RKO (cell line): ENCODE measurements around the gene SHOX.

Experiments used
- DNase-seq: peaks from one replicate; pipeline ENCODE4 v3.0.0-alpha.2; 2016; ENCODE audit warnings: low spot score

The SHOX gene

DNA sequence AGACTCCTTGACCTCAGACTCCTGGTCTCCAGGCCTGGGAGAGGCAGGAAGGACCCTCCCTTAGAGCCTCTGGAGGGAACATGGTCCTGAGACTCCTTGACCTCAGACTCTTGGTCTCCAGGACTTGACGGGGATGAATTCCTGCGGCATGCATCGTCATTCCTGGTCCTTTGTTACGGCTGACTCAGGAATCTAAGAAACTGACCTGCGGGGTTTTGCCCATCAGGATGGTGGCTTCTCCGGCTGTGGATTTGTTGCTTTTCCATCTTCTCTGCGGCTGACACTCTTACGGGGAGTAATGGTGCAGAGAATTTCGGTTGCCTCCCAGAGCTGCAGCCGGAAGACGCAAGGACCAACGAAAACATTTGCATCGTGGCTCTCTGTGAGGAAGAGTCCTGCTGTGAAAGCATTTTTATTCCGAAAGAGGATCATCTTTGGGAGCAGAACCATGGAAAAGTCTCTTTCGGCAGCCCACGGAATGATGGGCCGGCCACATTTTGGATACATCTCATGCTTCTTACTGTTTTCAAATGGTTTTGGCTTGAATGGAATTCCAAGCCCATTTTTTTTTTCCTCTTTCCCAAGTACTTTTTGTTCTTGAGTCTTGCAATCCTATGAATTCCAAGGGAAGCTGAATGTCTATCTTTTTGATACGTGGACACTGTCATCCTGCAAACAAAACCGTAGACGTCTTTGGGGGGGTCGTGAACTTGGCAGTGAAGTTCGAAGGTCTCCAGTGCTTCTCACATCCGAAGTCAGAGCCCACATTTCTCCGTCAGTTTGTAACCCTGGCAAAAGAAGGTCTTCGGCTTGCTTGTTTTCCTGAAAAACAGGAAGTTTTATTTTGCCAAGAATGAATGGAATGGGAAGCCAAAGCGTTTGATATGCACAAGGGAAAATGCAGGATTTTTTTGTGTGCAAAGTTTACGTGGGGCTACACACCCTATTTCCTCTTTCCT is 36.5 kb downstream of the SHOX start:
- no peak for DNase-seq

DNA sequence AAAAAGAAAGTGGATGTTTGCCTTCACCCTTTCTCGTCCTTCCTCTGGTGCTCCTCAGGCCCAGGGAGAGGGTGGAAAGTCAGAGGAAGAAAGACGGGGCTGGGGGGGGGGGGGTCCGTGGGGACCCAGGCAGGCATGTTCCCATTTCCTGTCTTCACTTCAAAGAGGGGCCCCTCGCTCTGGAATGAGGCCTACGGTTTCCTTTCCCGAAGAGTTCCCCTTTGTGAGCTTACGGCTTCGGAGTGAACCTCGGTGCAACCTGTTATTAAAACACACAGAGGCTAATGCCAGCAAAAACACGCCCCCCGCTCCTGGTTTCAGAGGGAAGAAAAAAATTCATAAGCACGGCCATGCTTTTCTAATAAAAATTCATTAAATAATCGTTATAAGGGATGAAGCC is 40.1 kb downstream of the SHOX start:
- DNase-seq: no peak

DNA sequence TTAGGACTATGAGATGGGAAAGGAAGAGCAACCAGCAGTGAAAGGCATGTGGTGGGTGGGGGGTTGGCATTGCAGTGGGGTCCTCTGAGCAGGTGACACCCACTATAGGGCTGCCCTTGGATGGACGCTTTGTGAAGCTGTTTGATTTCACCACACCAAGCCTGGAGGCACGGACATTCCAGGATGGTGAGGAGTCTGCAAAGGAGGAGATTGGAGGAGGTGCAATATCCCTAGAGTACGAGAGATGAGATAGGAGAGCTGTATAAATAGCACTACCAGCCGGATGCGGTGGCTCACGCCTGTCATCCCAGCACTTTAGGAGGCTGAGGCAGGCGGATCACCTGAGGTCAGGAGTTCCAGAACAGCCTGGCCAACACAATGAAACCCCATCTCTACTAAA is 42.3 kb downstream of the SHOX start:
- DNase-seq: no peak

DNA sequence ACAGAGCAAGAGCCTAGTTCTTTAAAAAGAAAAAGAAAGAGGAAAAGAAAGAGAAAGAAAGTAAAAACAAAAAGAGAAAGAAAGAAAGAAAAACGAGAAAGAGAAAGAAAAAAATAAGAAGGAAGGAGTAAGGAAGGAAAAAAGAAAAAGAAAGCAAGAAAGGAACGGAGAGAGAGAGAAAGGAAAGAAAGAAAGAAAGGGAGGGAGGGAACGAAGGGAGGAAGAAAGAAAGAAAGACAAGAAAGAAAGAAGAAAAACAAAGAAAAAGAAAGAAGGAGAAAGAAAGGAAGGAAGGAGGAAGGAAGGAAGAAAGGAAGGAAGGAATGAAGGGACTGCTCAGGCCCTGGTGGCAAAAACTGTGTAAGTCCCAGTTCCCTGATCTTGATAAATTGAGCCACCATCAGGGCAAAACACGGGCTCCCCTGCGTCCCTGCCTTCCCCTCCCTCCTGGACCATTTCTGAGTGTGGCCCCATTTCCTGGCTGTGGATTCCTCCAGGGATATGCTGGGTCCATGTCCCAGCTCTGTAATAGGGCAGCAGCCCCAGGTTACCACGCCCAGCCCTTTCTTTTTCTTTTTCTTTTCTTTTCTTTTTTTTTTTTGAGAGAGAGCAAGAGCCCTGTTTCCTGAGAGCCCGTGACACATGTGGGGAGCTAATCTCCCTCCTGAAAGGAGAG is 44.8 kb downstream of the SHOX start:
- no peak for DNase-seq

DNA sequence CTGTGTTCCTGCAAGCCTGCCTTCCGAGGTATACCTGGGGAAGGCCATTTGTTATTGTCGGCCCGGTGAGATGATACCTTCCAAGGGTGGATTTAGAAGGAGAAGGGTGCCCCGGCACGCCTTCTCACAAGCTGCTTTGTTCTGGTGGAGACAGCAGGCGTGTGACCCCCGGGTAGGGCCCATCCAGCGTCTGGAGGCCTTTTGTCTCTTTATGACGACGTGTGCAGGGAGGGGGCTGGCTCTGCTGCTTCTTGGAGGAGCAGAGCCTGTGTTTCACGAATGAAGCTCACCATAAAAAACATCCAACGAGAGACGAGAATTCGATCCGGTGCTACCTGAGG is 45.3 kb downstream of the SHOX start:
- no peak for DNase-seq

DNA sequence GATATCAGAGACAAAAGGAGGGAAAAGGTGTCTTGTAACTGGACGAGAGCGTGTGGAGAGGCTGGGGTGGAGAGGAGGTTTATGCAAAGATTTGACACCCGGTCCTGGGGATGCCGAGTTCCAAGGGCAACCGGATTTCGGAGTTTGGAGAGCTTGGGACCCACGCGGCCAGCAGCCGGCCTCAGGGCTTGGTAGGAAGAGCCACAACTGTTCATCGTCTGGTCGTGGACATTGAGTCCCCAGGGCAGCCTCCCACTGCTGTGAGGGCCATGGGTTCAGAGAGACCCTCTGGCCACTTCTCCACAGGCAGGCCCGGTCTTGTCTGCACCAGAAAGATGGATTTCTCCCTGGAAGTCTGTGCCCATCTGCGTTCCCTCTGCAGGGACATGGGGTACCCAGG is 46.8 kb downstream of the SHOX start:
- no peak for DNase-seq

DNA sequence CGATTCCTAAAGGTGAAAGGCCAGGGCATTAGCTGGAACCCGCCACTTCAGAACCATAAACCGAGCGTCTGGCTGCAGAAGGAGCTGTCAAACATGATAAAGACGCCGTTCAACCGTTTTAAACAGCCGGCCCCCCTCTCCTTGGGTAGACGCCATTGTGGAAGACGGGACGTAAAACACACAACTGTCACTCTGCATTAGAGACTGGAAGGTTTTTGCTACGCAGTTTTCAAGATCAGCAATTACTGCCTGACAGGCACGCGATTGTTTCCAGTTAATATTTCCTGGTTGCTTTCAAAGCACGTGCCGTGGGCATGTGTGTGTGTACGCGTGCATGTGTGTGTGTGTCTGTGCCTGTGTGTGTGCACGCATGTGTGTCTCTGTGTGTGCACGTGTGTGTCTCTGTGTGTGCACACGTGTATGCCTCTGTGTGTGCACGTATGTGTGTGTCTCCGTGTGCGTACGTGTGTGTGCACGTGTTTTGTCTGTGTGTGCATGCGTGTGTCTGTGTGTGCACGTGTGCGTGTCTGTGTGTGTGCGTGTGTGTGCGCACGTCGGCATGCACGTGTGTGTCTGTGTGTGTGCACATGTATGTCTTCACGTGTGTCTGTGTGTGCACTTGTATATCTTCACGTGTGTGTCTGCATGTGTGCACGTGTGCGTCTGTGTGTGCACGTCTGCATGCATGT is 48.8 kb downstream of the SHOX start:
- DNase-seq: no peak

DNA sequence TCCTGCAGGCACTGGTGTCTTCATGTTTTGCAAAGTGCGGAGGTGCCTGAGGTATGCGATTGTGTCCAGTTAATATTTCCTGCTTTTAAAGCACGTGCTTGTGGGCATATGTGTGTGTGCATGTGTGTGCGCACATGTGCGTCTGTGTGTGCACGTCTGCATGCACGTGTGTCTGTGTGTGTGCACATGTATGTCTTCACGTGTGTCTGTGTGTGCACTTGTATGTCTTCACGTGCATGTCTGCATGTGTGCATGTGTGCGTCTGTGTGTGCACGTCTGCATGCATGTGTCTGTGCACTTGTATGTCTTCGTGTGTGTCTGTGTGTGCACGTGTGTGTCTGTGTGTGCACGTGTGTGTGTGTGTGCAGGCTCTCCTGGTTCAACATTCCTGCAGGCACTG is 49.5 kb downstream of the SHOX start:
- no peak for DNase-seq

DNA sequence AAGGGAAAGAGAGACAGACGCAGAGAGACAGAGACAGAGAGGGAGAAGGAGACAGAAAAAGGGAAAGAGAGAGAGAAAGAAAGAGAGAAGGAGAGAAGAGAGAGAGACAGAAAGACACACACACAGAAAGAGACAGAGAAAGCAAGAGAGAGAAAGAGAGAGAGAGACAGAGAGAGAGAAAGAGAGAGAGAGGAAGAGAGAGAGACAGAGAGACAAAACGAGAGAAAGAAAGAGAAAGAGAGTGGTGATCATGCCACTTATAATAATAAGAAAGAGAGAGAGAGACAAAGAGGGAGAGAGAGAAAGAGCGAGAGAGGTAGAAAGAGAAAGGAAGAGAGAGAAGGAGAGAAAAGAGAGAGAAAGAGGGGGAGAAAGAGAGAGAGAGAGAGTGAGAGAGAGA is 51.4 kb downstream of the SHOX start:
- no peak for DNase-seq

DNA sequence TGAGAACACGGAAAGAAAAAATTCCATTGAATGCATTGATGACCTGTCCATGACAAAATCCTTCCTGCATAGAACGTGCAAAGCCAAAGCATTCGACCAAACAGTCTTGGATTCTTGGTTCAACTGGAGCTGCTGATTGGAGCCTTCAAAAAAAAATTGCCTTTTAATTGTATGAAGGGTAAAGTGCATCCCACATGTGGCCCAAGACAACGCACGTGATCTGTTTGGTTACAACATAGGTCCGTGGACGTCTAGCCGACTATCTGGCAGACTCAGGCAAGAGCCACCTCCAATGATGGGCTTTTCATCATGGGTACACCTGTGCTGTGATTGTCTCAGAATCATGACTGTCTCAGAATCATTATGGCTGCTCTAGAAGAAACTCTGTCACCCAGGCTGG is 52.3 kb downstream of the SHOX start:
- no peak for DNase-seq

DNA sequence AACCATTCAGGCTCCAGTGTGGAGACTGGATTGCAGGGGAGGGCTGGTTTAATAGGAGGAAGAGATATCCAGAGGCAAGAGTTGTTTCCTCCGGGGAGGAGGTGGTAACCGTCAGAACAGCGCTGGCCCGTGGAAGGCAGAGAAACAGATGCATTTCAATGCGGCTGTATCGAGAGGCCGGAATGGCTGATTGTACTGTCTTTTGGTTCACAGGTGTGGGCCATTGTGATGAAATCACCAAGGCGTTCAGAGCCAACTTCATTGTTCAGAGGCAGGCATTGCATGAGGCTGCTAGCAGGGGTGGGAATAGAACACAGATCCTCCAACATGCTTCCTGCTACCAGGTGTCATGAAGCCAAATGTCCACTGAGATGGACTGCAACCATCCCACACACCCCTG is 53.0 kb downstream of the SHOX start:
- no peak for DNase-seq

DNA sequence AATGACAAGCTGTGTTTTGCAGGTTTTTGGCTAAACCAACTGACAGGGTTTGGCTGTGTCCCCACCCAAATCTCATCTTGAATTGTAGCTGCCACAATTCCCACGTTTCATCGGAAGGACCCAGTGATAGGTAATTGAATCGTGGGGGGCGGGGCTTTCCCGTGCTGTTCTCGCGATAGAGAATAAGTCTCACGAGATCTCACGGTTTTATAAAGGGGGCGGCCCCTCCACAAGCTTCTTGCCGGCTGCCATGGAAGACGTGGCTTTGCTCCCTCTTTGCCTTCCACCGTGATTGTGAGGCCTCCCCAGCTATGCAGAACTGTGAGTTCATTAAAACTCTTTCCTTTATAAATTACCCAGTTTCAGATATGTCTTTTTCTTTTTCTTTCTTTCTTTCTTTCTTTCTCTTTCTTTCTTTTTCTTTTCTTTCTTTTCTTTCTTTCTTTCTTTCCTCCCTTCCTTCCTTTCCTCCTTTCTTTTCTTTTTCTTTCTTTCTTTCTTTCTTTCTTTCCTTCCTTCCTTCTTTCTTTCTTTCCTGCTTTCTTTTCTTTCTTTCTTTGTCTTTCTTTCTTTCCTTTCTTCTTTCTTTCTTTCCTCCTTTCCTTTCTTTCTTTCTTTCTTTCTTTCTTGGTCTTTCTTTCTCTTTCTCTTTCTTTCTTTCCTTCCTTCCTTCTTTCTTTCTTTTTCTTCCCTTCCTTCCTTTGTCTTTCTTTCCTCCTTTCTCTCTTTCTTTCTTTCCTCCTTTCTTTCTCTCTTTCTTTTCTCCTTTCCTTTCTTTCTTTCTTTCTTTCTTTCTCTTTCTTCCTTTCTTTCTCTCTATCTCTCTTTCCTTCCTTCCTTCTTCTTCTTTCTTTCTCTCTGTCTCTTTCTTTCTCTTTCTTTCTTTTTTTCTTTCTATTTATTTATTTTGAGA is 54.8 kb downstream of the SHOX start:
- no peak for DNase-seq

DNA sequence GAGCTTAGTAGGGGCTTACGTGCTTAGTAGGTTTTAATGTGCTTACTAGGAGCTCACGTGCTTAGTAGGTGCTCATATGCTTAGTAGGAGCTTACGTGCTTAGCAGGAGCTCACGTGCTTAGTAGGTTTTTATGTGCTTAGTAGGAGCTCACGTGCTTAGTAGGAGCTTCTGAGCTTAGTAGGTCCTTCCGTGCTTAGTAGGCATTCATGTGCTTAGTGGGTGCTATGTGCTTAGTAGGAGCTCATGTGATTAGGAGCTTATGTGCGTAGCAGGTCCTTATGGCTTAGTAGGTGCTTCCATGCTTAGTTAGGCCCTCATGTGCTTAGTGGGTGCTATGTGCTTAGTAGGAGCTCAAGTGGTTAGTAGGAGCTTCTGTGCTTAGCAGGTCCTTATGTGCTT is 59.4 kb downstream of the SHOX start:
- DNase-seq: no peak

DNA sequence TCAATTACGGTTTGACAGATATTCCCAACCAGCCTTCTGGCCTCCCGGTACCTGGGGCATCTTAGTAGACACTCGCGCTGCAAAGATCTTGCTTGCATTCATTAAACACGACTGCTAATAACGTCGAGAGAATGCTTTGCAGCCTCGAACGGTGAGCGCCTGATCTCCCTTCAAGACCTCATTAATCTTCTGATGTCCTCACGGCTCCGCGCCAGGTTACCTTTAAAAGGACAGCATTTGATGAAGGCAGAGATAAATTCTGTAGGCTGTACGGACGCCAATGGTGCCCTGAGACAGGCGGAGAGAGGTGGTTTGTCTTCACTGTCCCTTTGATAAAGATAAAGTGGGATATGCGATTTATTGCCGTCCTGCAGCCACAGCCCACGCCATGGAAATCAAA is 64.2 kb downstream of the SHOX start:
- DNase-seq: no peak

DNA sequence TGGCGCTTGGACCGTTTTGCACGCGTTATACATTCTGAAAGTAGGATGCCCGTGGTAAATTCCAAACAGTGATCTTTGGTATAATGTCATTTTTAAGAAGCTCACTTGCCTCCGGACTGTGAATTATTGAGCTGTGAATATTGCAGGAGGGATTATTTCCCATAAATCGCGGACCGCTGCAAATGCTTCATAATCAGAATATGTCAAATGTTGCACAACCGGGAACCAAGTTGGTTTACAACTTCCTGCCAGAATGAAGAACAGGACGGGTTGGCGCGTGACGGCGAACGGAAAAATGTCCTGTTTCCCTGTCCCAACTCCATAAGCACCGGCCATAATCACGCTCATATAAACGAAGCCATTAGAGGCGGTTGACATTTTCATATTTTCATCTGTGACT is 67.6 kb downstream of the SHOX start:
- no peak for DNase-seq

DNA sequence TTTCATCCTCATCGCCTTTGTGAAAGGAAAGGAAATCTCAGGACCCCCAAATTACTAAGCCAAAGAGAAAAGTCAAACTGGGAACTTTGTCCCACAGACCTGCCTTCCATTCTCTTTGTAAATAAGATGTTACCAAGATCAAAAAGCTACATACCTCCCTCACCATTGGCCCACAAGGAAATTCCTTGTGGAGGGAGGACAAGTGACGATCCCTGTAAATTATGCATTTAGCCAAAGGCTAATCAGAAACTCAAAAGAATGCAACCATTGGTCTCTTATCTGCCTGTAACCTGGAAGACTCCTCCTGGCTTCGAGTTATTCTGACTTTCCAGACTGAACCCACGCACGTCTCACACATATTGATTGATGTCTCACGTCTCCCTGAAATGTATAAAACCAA is 70.3 kb downstream of the SHOX start:
- DNase-seq: no peak

DNA sequence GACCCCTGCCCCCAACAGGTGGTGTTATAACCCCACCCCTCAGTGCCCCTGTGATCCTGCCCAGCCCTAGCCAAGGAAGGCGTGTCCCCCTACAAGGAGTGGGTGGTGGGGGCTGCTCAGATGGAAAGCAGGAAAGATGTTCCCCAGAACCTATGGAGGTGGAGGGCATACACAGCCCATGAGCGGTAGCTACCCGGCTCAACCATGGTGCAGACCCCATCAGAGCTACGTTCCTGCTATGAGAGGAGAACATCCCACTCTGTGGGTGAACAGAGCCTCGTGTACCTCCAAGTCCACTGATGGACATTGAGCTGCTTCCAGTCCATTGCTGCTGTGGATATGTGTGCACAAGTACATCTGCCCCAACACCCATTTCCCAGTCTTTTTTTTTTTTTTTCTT is 71.1 kb downstream of the SHOX start:
- no peak for DNase-seq

DNA sequence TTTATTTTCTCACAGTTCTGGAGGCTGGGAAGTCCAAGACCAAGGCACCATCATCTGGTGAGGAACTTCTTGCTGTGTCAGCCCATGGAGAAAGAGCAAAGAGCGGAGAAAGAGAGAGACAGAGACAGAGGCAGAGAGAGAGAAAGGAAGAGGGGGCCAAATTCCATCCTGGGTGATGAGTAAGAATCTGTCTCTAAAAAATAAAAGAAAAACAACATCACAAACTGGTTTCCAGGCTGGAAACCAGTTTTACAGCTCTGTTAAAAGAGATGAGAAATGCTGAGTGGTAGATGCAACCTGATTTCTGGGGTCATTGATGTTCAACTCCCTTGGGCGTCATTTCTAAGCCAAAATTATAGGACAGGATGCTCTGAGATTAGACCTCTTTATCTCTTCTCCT is 72.9 kb downstream of the SHOX start:
- no peak for DNase-seq

DNA sequence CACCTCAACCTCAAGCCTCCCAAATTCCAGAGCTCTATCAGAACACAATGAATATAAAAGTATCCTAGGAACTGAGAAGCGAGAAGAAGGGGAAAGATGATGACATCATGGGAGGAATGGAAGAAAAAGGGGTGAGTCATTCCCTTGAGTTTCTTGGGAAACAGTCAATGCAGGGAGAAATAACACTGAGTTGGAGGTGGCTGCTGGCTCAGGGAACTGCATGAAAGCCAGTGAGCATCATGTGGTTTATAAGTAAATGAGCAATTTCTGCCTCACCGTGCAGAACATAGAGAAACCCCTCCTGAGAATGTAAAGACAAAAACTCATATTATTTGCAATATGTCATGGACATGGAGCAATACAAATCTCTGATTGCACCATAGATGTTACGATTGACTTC is 73.3 kb downstream of the SHOX start:
- DNase-seq: peak; percentile 50
